ENCODE results near the gene RNASE11.
"Not testable (repeated sequence)": the region's sequence is repeated elsewhere in the genome, so short reads cannot be mapped to it uniquely, and the experiment has no call there.

The RNASE11 gene

GRCh38 chr14:20601522-20601921 lies 13.7 kb upstream of the RNASE11 start:
- no peaks in the 10 kb centered on the region for H3K36me3 ChIP-seq (ENCODE audit: insufficient read depth, low read length)
- no peaks in the 10 kb centered on the region for H3K9me3 ChIP-seq (ENCODE audit: low read length)
- H3K27ac ChIP-seq (ENCODE audit: low read depth, low read length): no peak overlapping the region
- no peak overlapping the region for H3K4me3 ChIP-seq (ENCODE audit: low read depth in 1 of 2, low read length in 2 of 2)
- H3K9ac ChIP-seq (ENCODE audit: low read length): no peak overlapping the region
- no peaks in the 10 kb centered on the region for H3K4me1 ChIP-seq (ENCODE audit: insufficient read depth, low read length)
- no peaks in the 10 kb centered on the region for H3K27me3 ChIP-seq (ENCODE audit: control insufficient read depth in 1 of 2, insufficient read depth in 2 of 2, low read length in 2 of 2)

- H3K9ac ChIP-seq (ENCODE audit: low read length): no peak overlapping the region
- no peak overlapping the region for H3K4me3 ChIP-seq (ENCODE audit: low read depth in 1 of 2, low read length in 2 of 2)
- no peaks in the 10 kb centered on the region for H3K27me3 ChIP-seq (ENCODE audit: control insufficient read depth in 1 of 2, insufficient read depth in 2 of 2, low read length in 2 of 2)
- no peak overlapping the region for H3K27ac ChIP-seq (ENCODE audit: low read depth, low read length)
- no peaks in the 10 kb centered on the region for H3K9me3 ChIP-seq (ENCODE audit: low read length)
- no peaks in the 10 kb centered on the region for H3K36me3 ChIP-seq (ENCODE audit: insufficient read depth, low read length)
- no peaks in the 10 kb centered on the region for H3K4me1 ChIP-seq (ENCODE audit: insufficient read depth, low read length)
Measured at GRCh38 chr14:20597108-20597507, 9.3 kb upstream of the RNASE11 start.

- H3K4me3 ChIP-seq (ENCODE audit: low read depth in 1 of 2, low read length in 2 of 2); H3K9me3 ChIP-seq (ENCODE audit: low read length); H3K4me1 ChIP-seq (ENCODE audit: insufficient read depth, low read length); H3K27ac ChIP-seq (ENCODE audit: low read depth, low read length); H3K9ac ChIP-seq (ENCODE audit: low read length); H3K36me3 ChIP-seq (ENCODE audit: insufficient read depth, low read length); H3K27me3 ChIP-seq (ENCODE audit: control insufficient read depth in 1 of 2, insufficient read depth in 2 of 2, low read length in 2 of 2): not testable (repeated sequence)
Measured at GRCh38 chr14:20595726-20596125, 7.9 kb upstream of the RNASE11 start.

- Histone ChIP-seq H3K4me1 (ENCODE audit: insufficient read depth, low read length) (no peaks in the 10 kb centered on the region), H3K36me3 (ENCODE audit: insufficient read depth, low read length) (no peaks in the 10 kb centered on the region), H3K9me3 (ENCODE audit: low read length) (no peaks in the 10 kb centered on the region)
Measured at GRCh38 chr14:20592574-20592973, 4.8 kb upstream of the RNASE11 start.

GRCh38 chr14:20591235-20591634 lies 3.4 kb upstream of the RNASE11 start, which contains the start of gene RNASE12:
Gene RNASE12 (minus strand): TSS chr14:20591376. CDS start chr14:20590723, 653 bp downstream.
- H3K27me3 ChIP-seq (ENCODE audit: control insufficient read depth in 1 of 2, insufficient read depth in 2 of 2, low read length in 2 of 2): no peaks in the 10 kb centered on the region
- H3K4me3 ChIP-seq (ENCODE audit: low read depth in 1 of 2, low read length in 2 of 2): no peak within 1 kb of the TSS
- no peak within 1 kb of the TSS for H3K9ac ChIP-seq (ENCODE audit: low read length)
- H3K9me3 ChIP-seq (ENCODE audit: low read length): no peaks in the 10 kb centered on the region
- no peaks in the 10 kb centered on the region for H3K36me3 ChIP-seq (ENCODE audit: insufficient read depth, low read length)
- no peak within 1 kb of the TSS for H3K27ac ChIP-seq (ENCODE audit: low read depth, low read length)
- no peaks in the 10 kb centered on the region for H3K4me1 ChIP-seq (ENCODE audit: insufficient read depth, low read length)

More at GRCh38 chr14:20592574-20592973, 4.8 kb upstream of the RNASE11 start:
- H3K4me3 ChIP-seq (ENCODE audit: low read depth in 1 of 2, low read length in 2 of 2): no peak overlapping the region
- no peak overlapping the region for H3K9ac ChIP-seq (ENCODE audit: low read length)
- no peaks in the 10 kb centered on the region for H3K27me3 ChIP-seq (ENCODE audit: control insufficient read depth in 1 of 2, insufficient read depth in 2 of 2, low read length in 2 of 2)
- no peak overlapping the region for H3K27ac ChIP-seq (ENCODE audit: low read depth, low read length)

DNA sequence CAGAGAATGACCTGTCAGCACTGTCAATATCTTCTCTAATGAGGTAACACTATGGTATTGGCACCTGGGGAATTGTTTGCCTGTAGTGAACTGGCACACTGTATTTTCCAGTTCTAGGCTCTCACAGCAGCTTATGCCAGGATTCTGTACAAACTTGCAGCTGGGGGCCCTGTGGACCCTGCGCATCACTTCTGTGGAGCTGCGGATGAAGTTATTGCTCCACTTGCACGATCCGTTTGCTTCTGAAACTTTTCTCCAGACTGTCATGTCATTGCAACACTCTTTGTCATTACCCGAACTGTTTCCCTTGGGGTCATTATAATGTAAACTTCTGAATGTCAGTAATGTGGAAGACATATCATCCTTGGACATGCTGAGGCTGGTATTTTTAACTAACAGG lies 3.9 kb downstream of the RNASE11 start:
- no peaks in the 10 kb centered on the region for H3K36me3 ChIP-seq (ENCODE audit: insufficient read depth, low read length)
- H3K4me1 ChIP-seq (ENCODE audit: insufficient read depth, low read length): no peaks in the 10 kb centered on the region
- H3K27ac ChIP-seq (ENCODE audit: low read depth, low read length): no peak overlapping the region
- H3K27me3 ChIP-seq (ENCODE audit: control insufficient read depth in 1 of 2, insufficient read depth in 2 of 2, low read length in 2 of 2): no peaks in the 10 kb centered on the region
- H3K4me3 ChIP-seq (ENCODE audit: low read depth in 1 of 2, low read length in 2 of 2): no peak overlapping the region
- H3K9me3 ChIP-seq (ENCODE audit: low read length): no peaks in the 10 kb centered on the region
- no peak overlapping the region for H3K9ac ChIP-seq (ENCODE audit: low read length)

GRCh38 chr14:20583142-20583541 lies 4.7 kb downstream of the RNASE11 start:
- H3K27me3 ChIP-seq (ENCODE audit: control insufficient read depth in 1 of 2, insufficient read depth in 2 of 2, low read length in 2 of 2): no peaks in the 10 kb centered on the region
- H3K9me3 ChIP-seq (ENCODE audit: low read length): no peaks in the 10 kb centered on the region
- no peaks in the 10 kb centered on the region for H3K4me1 ChIP-seq (ENCODE audit: insufficient read depth, low read length)
- H3K27ac ChIP-seq (ENCODE audit: low read depth, low read length): no peak overlapping the region
- no peak overlapping the region for H3K4me3 ChIP-seq (ENCODE audit: low read depth in 1 of 2, low read length in 2 of 2)
- no peak overlapping the region for H3K9ac ChIP-seq (ENCODE audit: low read length)
- H3K36me3 ChIP-seq (ENCODE audit: insufficient read depth, low read length): no peaks in the 10 kb centered on the region

DNA sequence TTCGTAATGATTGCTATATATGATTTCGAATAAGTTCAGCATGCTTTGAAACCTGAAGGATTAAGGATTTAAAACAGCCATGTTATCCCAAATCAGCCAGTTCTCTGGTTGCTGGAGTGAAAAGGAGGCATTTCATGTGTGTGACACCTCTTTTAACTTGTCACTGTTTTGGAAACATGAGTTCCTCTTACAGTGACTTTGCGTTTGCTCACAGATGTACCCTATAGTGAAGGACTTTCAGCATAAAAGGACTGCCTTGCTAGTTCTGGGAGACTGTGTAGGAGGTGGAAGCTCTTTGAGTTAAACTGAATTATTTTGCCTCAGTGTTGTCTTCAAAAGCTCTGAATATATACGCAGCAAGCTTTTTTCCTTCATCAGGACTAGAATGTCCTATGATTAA lies 7.6 kb downstream of the RNASE11 start:
- Histone ChIP-seq H3K9ac (ENCODE audit: low read length) (no peak overlapping the region), H3K27ac (ENCODE audit: low read depth, low read length) (no peak overlapping the region), H3K27me3 (ENCODE audit: control insufficient read depth in 1 of 2, insufficient read depth in 2 of 2, low read length in 2 of 2) (no peaks in the 10 kb centered on the region), H3K36me3 (ENCODE audit: insufficient read depth, low read length) (no peaks in the 10 kb centered on the region), H3K9me3 (ENCODE audit: low read length) (no peaks in the 10 kb centered on the region), H3K4me1 (ENCODE audit: insufficient read depth, low read length) (no peaks in the 10 kb centered on the region), H3K4me3 (ENCODE audit: low read depth in 1 of 2, low read length in 2 of 2) (no peak overlapping the region)

DNA sequence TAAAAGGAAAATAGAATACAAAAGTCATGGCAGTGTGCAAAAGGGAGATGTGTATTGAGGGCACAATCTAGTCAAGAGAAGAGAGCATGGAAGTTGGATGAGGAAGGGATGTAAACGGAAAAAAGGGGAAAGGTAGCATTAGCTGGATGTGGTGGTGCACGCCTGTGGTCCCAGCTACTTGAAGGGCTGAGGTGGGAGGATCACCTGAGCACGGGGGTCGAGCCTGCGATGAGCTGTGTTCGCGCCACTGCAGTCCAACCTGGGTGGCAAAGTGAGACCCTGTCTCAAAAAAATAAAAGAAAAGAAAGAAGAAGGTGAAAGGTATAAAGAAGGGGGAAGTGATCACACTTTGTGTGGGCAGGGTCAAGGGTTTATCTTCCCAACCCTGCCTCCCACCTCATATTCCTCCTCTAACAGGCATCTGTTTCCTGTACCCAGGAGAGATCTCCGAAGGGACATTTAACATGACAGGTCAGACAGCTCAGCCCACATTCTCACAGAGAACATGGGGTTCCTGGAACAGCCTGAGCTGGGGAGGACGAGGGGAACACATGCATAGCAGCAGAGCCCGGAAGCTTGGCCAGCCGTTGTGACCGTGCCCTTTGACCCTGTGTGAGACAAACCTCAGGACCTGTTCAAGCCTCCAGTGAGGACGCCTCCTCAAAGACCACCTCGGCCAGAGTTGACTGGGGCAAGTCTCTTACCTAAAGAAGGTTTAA lies 8.9 kb downstream of the RNASE11 start:
- no peaks in the 10 kb centered on the region for H3K27me3 ChIP-seq (ENCODE audit: control insufficient read depth in 1 of 2, insufficient read depth in 2 of 2, low read length in 2 of 2)
- H3K9me3 ChIP-seq (ENCODE audit: low read length): no peaks in the 10 kb centered on the region
- no peak overlapping the region for H3K27ac ChIP-seq (ENCODE audit: low read depth, low read length)
- no peaks in the 10 kb centered on the region for H3K4me1 ChIP-seq (ENCODE audit: insufficient read depth, low read length)
- H3K36me3 ChIP-seq (ENCODE audit: insufficient read depth, low read length): no peaks in the 10 kb centered on the region
- no peak overlapping the region for H3K9ac ChIP-seq (ENCODE audit: low read length)
- H3K4me3 ChIP-seq (ENCODE audit: low read depth in 1 of 2, low read length in 2 of 2): no peak overlapping the region

GRCh38 chr14:20578325-20578724 lies 9.5 kb downstream of the RNASE11 start:
- Histone ChIP-seq H3K9me3 (ENCODE audit: low read length) (no peaks in the 10 kb centered on the region), H3K36me3 (ENCODE audit: insufficient read depth, low read length) (no peaks in the 10 kb centered on the region)

DNA sequence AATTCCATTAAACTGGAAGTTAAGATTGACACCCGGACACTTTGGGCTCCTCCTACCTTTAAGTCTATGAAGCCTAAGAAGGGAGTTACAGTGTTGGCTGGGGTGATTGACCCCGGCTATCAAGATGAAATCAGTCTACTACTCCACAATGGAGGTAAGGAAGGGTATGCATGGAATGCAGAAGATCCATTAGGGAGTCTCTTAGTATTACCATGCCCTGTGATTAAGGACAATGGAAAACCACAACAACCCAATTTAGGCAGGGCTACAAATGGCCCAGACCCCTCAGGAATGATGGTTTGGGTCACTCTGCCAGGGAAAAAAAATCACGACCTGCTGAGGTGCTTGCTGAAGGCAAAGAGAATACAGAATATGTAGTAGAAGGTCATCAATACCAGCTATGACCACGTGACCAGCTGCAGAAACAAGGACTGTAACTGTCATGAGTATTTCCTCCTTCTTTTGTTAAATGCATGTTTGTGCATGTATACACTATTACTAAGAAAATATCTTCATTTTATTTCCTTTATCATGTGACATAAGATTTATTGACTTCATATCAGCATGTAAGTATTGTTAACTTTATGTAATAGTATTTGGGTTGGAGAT lies 15.3 kb downstream of the RNASE11 start:
- H3K4me3 ChIP-seq (ENCODE audit: low read depth in 1 of 2, low read length in 2 of 2); H3K36me3 ChIP-seq (ENCODE audit: insufficient read depth, low read length); H3K27ac ChIP-seq (ENCODE audit: low read depth, low read length); H3K27me3 ChIP-seq (ENCODE audit: control insufficient read depth in 1 of 2, insufficient read depth in 2 of 2, low read length in 2 of 2); H3K9ac ChIP-seq (ENCODE audit: low read length); H3K4me1 ChIP-seq (ENCODE audit: insufficient read depth, low read length); H3K9me3 ChIP-seq (ENCODE audit: low read length): not testable (repeated sequence)

More at GRCh38 chr14:20578325-20578724, 9.5 kb downstream of the RNASE11 start:
- Histone ChIP-seq H3K27me3 (ENCODE audit: control insufficient read depth in 1 of 2, insufficient read depth in 2 of 2, low read length in 2 of 2) (no peaks in the 10 kb centered on the region), H3K4me3 (ENCODE audit: low read depth in 1 of 2, low read length in 2 of 2) (no peak overlapping the region), H3K9ac (ENCODE audit: low read length) (no peak overlapping the region), H3K27ac (ENCODE audit: low read depth, low read length) (no peak overlapping the region), H3K4me1 (ENCODE audit: insufficient read depth, low read length) (no peaks in the 10 kb centered on the region)

DNA sequence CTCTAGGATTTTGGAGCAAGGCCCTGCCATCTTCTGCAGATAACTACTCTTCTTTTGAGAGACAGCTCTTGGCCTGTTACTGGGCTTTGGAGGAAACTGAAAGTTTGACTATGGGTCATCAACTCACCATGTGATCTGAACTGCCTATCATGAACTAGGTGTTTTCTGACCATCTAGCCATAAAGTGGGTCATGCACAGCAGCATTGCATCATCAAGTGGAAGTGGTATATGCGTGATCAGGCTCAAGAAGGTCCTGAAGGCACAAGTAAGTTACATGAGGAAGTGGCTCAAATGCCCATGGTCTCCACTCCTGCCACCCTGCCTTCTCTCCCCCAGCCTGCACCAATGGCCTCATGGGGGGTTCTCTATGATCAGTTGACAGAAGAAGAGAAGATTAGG lies 17.1 kb downstream of the RNASE11 start:
- not testable (repeated sequence) for H3K9me3 ChIP-seq (ENCODE audit: low read length); H3K27me3 ChIP-seq (ENCODE audit: control insufficient read depth in 1 of 2, insufficient read depth in 2 of 2, low read length in 2 of 2); H3K27ac ChIP-seq (ENCODE audit: low read depth, low read length); H3K9ac ChIP-seq (ENCODE audit: low read length); H3K36me3 ChIP-seq (ENCODE audit: insufficient read depth, low read length); H3K4me1 ChIP-seq (ENCODE audit: insufficient read depth, low read length); H3K4me3 ChIP-seq (ENCODE audit: low read depth in 1 of 2, low read length in 2 of 2)
